Muscle of arm (tissue), 12 donors: ENCODE results near the gene GATAD1. TPM values are rescaled to one million over a fixed set of nuclear protein-coding genes. Genes with fewer than 3 reads are reported as not detected.
A peak's percentile ranks its signal among the peaks of the same experiment; 100 is the strongest.
"Not testable (repeated sequence)": the region's sequence is repeated elsewhere in the genome, so short reads cannot be mapped to it uniquely, and the experiment has no call there.

Source experiments
- DNase-seq: peaks from one replicate; pipeline ENCODE4 v3.0.0-alpha.2; 2013
- polyA plus RNA-seq, 12 donors: library from polyadenylated mRNA; unstranded; fragments of 120-200 nt; gene quantifications; one replicate each; pipeline ENCODE4 v1.2.1, GENCODE V29; 2013; ENCODE audit not compliant: insufficient read length in 12 of 12

The GATAD1 gene
- polyA plus RNA-seq, 12 donors, result 19.3 to 43.3 (median 29.5) TPM; not detected in 1

DNA sequence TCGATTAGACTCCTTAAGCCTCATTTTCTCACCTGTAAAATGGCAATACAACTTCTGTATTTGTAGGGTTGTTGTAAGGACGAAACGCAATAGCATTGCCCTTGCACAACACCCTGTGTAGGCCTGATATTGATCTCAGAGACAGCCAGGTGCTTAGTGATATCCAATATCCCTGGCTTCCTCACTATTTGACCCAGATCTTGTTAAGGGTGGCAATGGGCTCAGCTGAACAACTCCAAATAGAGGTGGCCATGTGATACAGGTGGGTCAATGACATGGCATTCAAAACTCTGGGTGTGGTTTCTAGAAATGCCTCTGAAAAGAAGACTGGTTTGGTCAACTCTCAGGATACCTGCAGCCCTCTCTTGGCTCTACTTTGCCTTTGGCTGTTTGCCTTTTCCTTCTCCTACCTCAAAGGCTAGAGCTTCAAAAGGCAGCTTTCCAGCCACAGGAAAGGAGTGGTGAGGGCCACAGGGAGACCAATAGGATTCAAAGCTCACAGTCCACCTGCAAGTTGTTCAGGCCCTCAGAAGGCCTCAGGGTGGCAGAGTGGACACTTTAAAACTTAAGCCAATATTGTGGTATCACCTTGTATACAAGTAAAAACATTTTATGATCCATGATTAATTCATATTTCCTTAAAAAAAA is 14.9 kb upstream of the GATAD1 start:
- DNase-seq, result no peak

DNA sequence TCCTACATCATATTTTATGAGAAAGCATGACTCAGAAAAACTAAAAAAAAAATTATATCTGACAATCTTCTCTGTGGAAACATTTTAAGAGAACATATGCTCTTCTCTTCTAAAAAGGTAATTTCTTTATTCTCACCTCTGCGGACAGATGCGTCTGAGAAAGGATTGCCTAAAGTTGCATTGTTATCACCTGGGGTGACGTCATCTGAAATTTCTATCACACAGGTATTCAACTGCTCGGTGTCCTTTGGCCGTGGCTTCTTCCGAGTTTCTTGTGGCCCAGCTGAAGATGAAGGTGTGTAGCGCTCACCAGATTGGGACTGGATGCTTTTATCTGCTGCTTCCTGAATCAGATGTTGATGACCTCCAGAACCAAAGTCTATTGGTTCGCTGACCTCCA is 14.3 kb upstream of the GATAD1 start:
- DNase-seq, result no peak

GRCh38 chr7:92435542-92435941 is 11.7 kb upstream of the GATAD1 start:
- no peak for DNase-seq

GRCh38 chr7:92436612-92437445 is 10.5 kb upstream of the GATAD1 start:
- no peak for DNase-seq

- no peak for DNase-seq
Observed at GRCh38 chr7:92437956-92438491, 9.3 kb upstream of the GATAD1 start.

- DNase-seq, result not testable (repeated sequence)
Observed at GRCh38 chr7:92442720-92443119, 4.6 kb upstream of the GATAD1 start.

- no peak for DNase-seq
Observed at GRCh38 chr7:92446869-92447344, 375 bp upstream of the GATAD1 start.

DNA sequence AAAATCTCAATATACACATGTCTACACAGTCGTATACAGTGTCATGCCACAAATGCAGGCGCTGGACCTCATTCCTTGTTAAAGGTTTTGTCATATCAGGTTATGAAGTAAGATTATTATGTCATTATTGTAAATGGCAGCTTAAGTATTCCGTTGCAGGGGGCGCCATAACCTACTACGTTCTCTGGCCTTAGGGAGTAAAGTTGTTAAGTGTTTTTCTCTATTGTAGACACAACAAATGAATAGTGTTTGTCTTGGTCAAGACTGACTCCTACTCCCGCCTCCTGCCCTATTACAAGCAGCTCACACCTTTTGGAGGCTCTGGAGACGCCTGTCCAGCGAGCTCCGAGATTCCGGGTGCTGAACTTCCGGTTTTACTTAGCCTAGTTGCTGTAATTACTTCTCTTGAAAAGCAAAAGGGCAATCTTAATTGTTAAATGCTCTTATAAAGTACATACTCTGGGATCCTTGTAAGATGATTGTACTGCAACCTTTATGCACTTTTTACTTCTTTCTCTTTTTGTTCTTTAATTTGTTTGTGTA is 994 bp downstream of the GATAD1 start:
- peak; percentile 45 for DNase-seq

DNA sequence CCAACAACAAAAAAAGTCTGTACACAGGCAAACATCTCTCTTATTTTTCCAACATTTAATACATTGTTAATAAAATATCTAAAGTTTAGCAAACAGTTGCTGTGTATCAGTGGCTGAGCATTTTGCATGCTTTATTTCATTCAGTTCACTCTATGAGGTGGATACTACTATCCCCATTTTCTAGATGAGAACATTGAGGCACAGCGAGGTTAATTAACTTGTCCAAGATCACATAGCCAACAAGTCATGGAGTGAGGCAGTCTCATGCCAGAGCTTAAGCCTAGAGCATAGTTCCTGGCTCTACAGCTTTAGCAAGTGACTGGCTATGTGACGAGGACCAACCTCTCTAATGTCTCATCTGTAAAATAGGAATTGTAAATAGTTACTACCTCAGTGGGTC is 4.4 kb downstream of the GATAD1 start:
- DNase-seq, result no peak

- no peak for DNase-seq
Observed at GRCh38 chr7:92456236-92456635, 9.0 kb downstream of the GATAD1 start.

- DNase-seq, result no peak
Observed at GRCh38 chr7:92460109-92460508, 12.8 kb downstream of the GATAD1 start.

- no peak for DNase-seq
Observed at GRCh38 chr7:92460510-92460909, 13.2 kb downstream of the GATAD1 start.

DNA sequence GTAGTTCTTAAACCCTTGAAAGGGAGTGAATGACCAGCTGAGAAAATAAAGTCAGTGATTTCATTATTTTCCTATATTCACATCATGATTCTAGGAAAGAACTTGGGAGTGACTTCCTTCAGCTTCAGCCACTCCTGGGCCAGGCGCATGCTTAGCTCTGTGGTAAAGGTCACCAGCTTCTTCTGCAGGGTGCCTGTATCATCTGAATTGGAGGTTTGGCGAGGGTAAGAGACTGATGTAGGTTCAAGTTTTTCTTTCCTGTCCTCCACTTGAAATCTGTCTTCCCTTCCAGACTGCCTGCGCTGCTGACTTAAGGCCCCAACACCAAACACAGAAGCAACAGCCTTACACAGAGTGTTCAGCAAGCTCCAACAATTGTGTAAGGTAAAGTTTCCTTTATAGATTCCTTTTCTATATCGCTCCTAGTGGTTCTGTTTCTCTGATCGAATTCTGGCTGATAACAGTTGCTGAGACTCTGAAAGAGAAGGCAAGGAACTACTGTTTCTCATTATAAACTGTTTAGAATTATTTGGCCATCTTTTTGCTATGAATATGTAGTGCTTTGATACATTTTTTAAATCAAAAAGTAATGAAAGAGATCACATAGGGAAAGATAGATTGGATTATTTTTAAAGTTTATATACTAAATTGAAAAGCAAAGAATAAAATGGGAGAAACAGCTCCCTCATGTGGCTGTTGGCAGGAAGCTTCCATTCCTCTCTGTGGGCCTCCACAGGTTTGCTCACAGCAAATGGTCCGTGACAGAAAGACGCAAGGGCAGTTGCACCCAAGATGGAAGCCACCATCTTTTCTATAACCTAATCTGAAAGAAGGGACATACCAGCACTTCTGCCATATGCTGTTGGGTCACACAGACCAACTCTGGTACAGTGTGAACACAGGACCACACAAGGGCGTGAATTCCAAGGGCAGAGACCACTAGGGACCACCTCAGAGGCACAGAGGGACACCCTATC is 14.0 kb downstream of the GATAD1 start:
- no peak for DNase-seq

DNA sequence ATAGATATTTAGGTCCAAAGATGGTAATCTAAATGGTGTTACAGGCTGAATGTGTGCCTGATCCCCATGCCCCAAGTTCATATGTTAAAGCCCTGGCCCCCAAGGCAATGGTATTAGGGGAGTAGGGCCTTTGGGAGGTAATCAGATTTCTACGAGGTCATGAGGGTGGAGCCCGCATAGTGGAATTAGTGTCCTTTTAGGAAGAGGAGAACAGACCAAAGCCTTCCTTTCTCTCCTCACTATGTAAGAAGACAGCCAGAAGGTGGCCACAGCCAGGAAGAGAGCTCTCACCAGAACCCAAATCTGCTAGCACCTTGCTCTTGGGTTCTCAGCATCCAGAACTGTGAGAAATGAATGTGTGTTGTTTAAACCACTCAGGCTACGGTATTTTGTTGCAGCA is 15.3 kb downstream of the GATAD1 start:
- no peak for DNase-seq

DNA sequence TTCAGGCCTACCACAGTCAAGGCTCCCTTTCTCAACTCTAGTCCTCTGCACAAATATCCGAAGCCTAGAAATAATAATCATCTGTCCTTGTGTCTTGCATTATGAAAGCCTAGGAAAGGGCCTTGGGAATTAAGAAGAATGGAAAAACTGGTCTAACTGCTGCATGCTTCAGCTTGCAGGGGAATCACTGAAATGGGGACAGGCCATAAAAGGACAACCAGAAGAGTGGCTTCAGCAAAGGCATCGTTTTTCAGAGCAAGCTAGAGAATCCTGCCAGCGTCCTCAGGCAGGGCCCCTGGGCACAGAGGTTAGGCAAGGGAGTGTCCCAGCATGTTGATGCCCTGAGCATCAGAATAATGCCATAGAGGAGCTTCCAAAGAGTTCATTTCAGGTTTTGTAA is 17.2 kb downstream of the GATAD1 start:
- DNase-seq, result no peak

DNA sequence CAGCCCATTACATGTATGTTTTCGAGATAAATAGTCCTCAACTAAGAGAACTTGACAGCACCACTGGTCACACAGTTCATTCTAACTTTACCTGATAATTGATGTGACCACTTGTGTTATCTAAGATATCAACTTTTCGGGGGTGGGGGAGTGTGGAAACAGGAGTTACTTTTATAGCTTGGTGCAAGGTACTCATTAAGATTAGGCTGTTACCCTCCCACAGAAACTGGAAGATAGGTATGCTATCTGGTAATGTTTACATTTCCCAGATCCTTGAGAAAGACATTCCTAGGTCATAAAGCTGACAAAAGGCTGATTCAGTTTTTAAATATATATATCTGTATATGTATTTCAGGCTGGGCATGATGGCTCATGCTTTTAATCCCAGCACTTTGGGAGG is 19.4 kb downstream of the GATAD1 start:
- DNase-seq, result no peak

- DNase-seq, result not testable (repeated sequence)
Observed at GRCh38 chr7:92468589-92468988, 21.3 kb downstream of the GATAD1 start.

GRCh38 chr7:92473989-92474388 is 26.7 kb downstream of the GATAD1 start:
- not testable (repeated sequence) for DNase-seq

DNA sequence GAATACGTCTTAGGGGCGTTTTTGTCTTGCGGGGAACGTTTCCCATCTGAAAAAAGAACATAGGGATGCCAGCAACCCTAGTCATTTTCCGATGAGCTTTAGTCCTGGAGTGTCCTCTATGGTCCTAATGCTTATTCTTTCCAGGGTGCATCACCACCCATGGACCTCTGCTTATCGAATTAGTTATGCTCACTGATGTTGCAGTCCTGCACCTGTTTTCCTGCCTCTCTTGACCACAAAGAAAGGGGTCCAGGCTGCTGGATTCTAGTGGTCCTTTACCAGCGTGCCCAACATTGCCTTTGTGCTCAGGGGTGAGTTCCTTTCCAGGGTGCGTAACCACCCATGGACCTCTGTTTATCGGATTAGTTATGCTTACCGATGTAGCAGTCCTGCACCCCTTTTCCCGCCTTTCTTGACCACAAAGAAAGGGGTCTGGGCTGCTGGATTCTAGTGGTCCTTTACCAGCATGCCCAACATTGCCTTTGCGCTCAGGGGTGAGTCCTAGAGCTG is 28.0 kb downstream of the GATAD1 start:
- not testable (repeated sequence) for DNase-seq

GRCh38 chr7:92475851-92476590 is 28.7 kb downstream of the GATAD1 start:
- DNase-seq, result not testable (repeated sequence)
